Caco-2 (cell line): Measurements from ENCODE around the gene PPP6R3. TPM values are rescaled to one million over a fixed set of nuclear protein-coding genes. Genes with fewer than 3 reads are reported as not detected.

Experiments
- BruUV-seq: library from RNA; stranded (reverse); fragments of 400-500 nt; replicated peaks from 2 replicates; lab custom pipeline; 2021; lab: Mats Ljungman, UMichigan
- CTCF ChIA-PET: fragments of 300-600 bp; sonication (Branson Sonifier 250); formaldehyde crosslinking; loops from one replicate; lab custom pipeline; 2022; ENCODE audit warnings: antibody characterized with exemption; lab: Charles Lee
- POLR2A ChIA-PET: fragments of 300-600 bp; sonication (Branson Sonifier 250); formaldehyde crosslinking; loops from one replicate; lab custom pipeline; 2022; ENCODE audit warnings: antibody characterized with exemption; lab: Charles Lee
- DNase-seq, 2 experiments: peaks; one replicate each; pipeline versions ENCODE4 v3.0.0 to v3.0.0-alpha.2; 2020 to 2022
- H3K27me3 ChIP-seq: replicated peaks from 2 replicates; pipeline ENCODE4 v1.6.0; 2011; ENCODE audit warnings: low read length; ENCODE audit not compliant: control insufficient read depth, insufficient read depth
- H3K36me3 ChIP-seq: 2 replicates; pipeline ENCODE4 v1.5.1; 2011; ENCODE audit warnings: low read length; ENCODE audit not compliant: control insufficient read depth, insufficient read depth
- H3K4me1 ChIP-seq: fragments of 250-450 bp; sonication (Bioruptor Pico); 2 replicates; pipeline ENCODE4 v1.5.1; 2020; ENCODE audit warnings: mild to moderate bottlenecking
- H3K4me3 ChIP-seq: 2 replicates; pipeline ENCODE4 v1.5.1; 2011; ENCODE audit warnings: low read depth, mild to moderate bottlenecking, control low read depth, low read length
- H3K9me3 ChIP-seq: fragments of 250-450 bp; sonication (Bioruptor Pico); 2 replicates; pipeline ENCODE4 v1.5.1; 2020; ENCODE audit warnings: mild to moderate bottlenecking, moderate library complexity
- H3K27ac Mint-ChIP-seq: one replicate; pipeline ENCODE4 v1.8.0; 2022; ENCODE audit warnings: mixed read lengths; ENCODE audit not compliant: unreplicated experiment
- H3K27me3 Mint-ChIP-seq: one replicate; pipeline ENCODE4 v1.8.0; 2022; ENCODE audit warnings: mixed read lengths; ENCODE audit not compliant: insufficient read depth, unreplicated experiment
- H3K36me3 Mint-ChIP-seq: one replicate; pipeline ENCODE4 v1.8.0; 2022; ENCODE audit warnings: mild to moderate bottlenecking, mixed read lengths; ENCODE audit not compliant: insufficient read depth, unreplicated experiment
- H3K4me1 Mint-ChIP-seq: one replicate; pipeline ENCODE4 v1.8.0; 2022; ENCODE audit warnings: low read depth, mixed read lengths; ENCODE audit not compliant: unreplicated experiment
- H3K4me3 Mint-ChIP-seq: one replicate; pipeline ENCODE4 v1.8.0; 2022; ENCODE audit warnings: mild to moderate bottlenecking, moderate library complexity, mixed read lengths; ENCODE audit not compliant: unreplicated experiment
- H3K9me3 Mint-ChIP-seq: one replicate; pipeline ENCODE4 v1.8.0; 2022; ENCODE audit warnings: mixed read lengths; ENCODE audit not compliant: unreplicated experiment
- CTCF ChIP-seq, 2 experiments: fragments of 200-600 bp in 1 of 2; IDR thresholded peaks; 1 replicate in 1 of 2; 2 replicates in 1 of 2; pipeline versions ENCODE4 v1.5.1 to v1.8.0; 2011 to 2022; ENCODE audit warnings: antibody characterized with exemption in 1 of 2, control low read depth in 1 of 2, inconsistent platforms in 1 of 2, low read depth in 1 of 2, low read length in 1 of 2, mild to moderate bottlenecking in 1 of 2, moderate library complexity in 1 of 2; ENCODE audit not compliant: insufficient read depth in 1 of 2, severe bottlenecking in 1 of 2, unreplicated experiment in 1 of 2
- intact Hi-C: fragments of 100-400 bp; cut with micrococcal nuclease; formaldehyde crosslinking; loops from one replicate; pipeline ENCODE4 v1.10.0; 2022; ENCODE audit not compliant: unreplicated experiment
- total RNA-seq: library from RNA; stranded (reverse); gene quantifications from 2 replicates; pipeline ENCODE4 v1.2.3, GENCODE V29; 2022

Gene PPP6R3
- total RNA-seq, 1 experiment from 2014 or later: 276 TPM

GRCh38 chr11:68584097-68584496 is 123.5 kb downstream of the PPP6R3 start:
- no peaks in the 10 kb centered on the region for H3K9me3 Mint-ChIP-seq
- H3K27ac Mint-ChIP-seq: no peak overlapping the region
- H3K4me3 ChIP-seq: no peak overlapping the region
- H3K27me3 Mint-ChIP-seq: no peaks in the 10 kb centered on the region
- TF ChIP-seq CTCF (IDR thresholded peaks at IDR 0.05; ENCODE audit: insufficient read depth in 1 of 2, low read depth in 1 of 2, low read length in 1 of 2, severe bottlenecking in 1 of 2, unreplicated experiment in 1 of 2): peak; percentile 81 to 88
- intact Hi-C loops: no loop called here
- BruUV-seq: no TSS peak
- POLR2A ChIA-PET: no interaction called here
- peaks cover 96% of the 10 kb centered on the region for H3K36me3 Mint-ChIP-seq
- no peak overlapping the region for H3K4me3 Mint-ChIP-seq
- DNase-seq: peak; percentile 53 to 71
- no peaks in the 10 kb centered on the region for H3K27me3 ChIP-seq
- H3K4me1 ChIP-seq: no peaks in the 10 kb centered on the region
- no peaks in the 10 kb centered on the region for H3K9me3 ChIP-seq
- peaks cover 7% of the 10 kb centered on the region for H3K4me1 Mint-ChIP-seq
- CTCF ChIA-PET: interaction anchor here (0.6 to 1.1 kb wide), 4 partner anchors 28 to 131 kb away, joined by 3 read pairs; partner anchors contain the start of gene PPP6R3
- H3K36me3 ChIP-seq: peaks cover 8% of the 10 kb centered on the region; the same call in 1 of the 2 replicates

GRCh38 chr11:68584991-68585524 is 124.5 kb downstream of the PPP6R3 start:
- H3K27me3 Mint-ChIP-seq: no peaks in the 10 kb centered on the region
- no peak overlapping the region for H3K4me3 Mint-ChIP-seq
- intact Hi-C loops: no loop called here
- no TSS peak for BruUV-seq
- no peaks in the 10 kb centered on the region for H3K4me1 ChIP-seq
- H3K4me1 Mint-ChIP-seq: peaks cover 5% of the 10 kb centered on the region
- peaks cover 8% of the 10 kb centered on the region; the same call in 1 of the 2 replicates for H3K36me3 ChIP-seq
- H3K4me3 ChIP-seq: no peak overlapping the region
- H3K27ac Mint-ChIP-seq: no peak overlapping the region
- no peak for TF ChIP-seq CTCF (IDR thresholded peaks at IDR 0.05; ENCODE audit: insufficient read depth in 1 of 2, low read depth in 1 of 2, low read length in 1 of 2, severe bottlenecking in 1 of 2, unreplicated experiment in 1 of 2)
- ChIA-PET POLR2A (no interaction called here), CTCF (interaction anchor here (0.6 to 1.1 kb wide), 2 partner anchors 125 kb away, joined by 3 read pairs; partner anchors contain the start of gene PPP6R3)
- no peaks in the 10 kb centered on the region for H3K9me3 ChIP-seq
- DNase-seq: no peak
- no peaks in the 10 kb centered on the region for H3K27me3 ChIP-seq
- H3K9me3 Mint-ChIP-seq: no peaks in the 10 kb centered on the region
- peaks cover 96% of the 10 kb centered on the region for H3K36me3 Mint-ChIP-seq

GRCh38 chr11:68589547-68590216 is 129.1 kb downstream of the PPP6R3 start:
- Mint-ChIP-seq H3K27ac (no peak overlapping the region), H3K4me3 (no peak overlapping the region), H3K36me3 (peaks cover 99% of the 10 kb centered on the region), H3K27me3 (no peaks in the 10 kb centered on the region), H3K4me1 (no peaks in the 10 kb centered on the region), H3K9me3 (no peaks in the 10 kb centered on the region)
- ChIA-PET POLR2A (no interaction called here), CTCF (no interaction called here)
- peaks cover 12% of the 10 kb centered on the region for H3K36me3 ChIP-seq
- BruUV-seq: no TSS peak
- H3K4me1 ChIP-seq: no peaks in the 10 kb centered on the region
- no peaks in the 10 kb centered on the region for H3K9me3 ChIP-seq
- DNase-seq: no peak
- no peaks in the 10 kb centered on the region; the same call in 1 of the 2 replicates for H3K27me3 ChIP-seq
- no peak for TF ChIP-seq CTCF (IDR thresholded peaks at IDR 0.05; ENCODE audit: insufficient read depth in 1 of 2, low read depth in 1 of 2, low read length in 1 of 2, severe bottlenecking in 1 of 2, unreplicated experiment in 1 of 2)
- H3K4me3 ChIP-seq: no peak overlapping the region
- intact Hi-C loops: no loop called here
